ENCODE measurements around the gene SPEG.

The SPEG gene

DNA sequence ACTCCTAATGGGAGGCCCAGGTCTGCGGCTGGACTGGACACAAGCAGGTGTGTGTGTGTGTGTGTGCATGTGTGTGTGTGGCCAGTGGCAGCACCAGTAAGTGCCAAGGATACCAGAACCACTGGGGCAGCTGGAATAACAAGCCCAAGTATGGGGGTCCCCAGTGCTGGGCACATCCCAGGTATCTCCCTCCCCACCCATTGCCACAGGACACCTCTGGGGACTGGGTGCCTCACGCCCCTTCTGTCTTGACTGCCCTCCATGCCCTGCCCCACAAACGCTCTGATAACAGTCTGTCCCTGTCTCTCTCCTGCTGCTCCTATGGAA, 9.0 kb downstream of the SPEG start:
- no peak for DNase-seq (ENCODE audit: low read depth)

- DNase-seq (ENCODE audit: low read depth) = no peak
Measured at GRCh38 chr2:219444566-219445091, 10.0 kb downstream of the SPEG start.

- DNase-seq (ENCODE audit: low read depth) = no peak
Measured at GRCh38 chr2:219445220-219445640, 10.6 kb downstream of the SPEG start.

GRCh38 chr2:219446101-219446504, 11.5 kb downstream of the SPEG start:
- no peak for DNase-seq (ENCODE audit: low read depth)

DNA sequence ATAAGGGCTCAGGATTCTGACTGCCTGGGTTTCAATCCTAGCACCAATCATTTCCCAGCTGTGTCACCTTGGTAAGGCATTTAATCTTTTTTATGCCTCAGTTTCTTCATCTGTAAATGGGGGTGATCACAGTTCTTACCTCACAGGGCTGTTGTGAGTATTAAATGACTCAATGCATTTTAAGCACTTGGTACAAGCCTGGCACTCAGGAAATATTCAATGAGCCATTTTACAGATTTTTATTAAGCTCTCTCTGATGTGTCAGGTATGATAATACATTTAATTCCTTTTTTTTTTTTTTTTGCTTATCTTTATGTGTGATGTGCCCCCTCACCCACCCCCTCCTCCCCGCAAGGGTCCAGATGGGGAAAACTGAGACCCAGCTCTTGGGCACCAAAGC, 12.0 kb downstream of the SPEG start:
- DNase-seq (ENCODE audit: low read depth) = no peak

- DNase-seq (ENCODE audit: low read depth) = no peak
Measured at GRCh38 chr2:219447242-219448098, 12.8 kb downstream of the SPEG start.

DNA sequence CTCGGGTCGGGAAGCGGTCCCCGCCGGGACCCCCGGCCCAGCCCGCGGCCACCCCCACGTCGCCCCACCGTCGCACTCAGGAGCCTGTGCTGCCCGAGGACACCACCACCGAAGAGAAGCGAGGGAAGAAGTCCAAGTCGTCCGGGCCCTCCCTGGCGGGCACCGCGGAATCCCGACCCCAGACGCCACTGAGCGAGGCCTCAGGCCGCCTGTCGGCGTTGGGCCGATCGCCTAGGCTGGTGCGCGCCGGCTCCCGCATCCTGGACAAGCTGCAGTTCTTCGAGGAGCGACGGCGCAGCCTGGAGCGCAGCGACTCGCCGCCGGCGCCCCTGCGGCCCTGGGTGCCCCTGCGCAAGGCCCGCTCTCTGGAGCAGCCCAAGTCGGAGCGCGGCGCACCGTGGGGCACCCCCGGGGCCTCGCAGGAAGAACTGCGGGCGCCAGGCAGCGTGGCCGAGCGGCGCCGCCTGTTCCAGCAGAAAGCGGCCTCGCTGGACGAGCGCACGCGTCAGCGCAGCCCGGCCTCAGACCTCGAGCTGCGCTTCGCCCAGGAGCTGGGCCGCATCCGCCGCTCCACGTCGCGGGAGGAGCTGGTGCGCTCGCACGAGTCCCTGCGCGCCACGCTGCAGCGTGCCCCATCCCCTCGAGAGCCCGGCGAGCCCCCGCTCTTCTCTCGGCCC, 13.6 kb downstream of the SPEG start:
- DNase-seq (ENCODE audit: low read depth) = no peak

GRCh38 chr2:219448776-219449341, 14.2 kb downstream of the SPEG start:
- DNase-seq (ENCODE audit: low read depth) = no peak

GRCh38 chr2:219449609-219450008, 15.0 kb downstream of the SPEG start:
- no peak for DNase-seq (ENCODE audit: low read depth)

DNA sequence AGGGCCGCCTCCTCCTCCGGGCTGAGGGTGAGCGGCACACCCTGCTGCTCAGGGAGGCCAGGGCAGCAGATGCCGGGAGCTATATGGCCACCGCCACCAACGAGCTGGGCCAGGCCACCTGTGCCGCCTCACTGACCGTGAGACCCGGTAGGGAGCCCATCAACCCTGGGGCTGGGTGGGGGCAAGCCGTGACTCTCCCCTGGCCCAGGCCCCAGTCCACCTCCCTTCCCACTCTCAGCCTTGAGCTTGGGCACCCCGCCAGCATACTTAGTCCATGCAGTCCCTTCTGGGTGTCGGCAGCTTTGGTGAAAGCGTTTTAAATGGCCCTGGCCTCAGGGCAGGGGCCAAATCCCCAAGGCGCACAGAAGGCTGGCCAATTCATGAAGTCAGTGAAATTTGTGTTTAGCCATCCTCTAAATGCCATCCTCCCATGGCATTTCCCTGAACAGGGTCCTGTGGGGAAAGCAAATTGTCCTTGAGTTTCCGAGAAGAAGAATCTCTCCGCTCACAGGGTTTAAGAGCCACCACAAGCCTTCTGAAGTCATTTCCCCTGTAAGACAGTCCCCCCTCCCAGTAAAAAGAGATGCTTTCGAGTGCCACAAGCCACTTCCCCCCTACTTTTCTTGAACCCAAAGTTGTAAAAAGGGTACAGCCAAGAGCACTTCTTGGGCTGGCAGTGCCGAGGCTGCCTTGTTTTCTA, 17.2 kb downstream of the SPEG start:
- no peak for DNase-seq (ENCODE audit: low read depth)

- DNase-seq (ENCODE audit: low read depth) = no peak
Measured at GRCh38 chr2:219452361-219453317, 18.0 kb downstream of the SPEG start.

- DNase-seq (ENCODE audit: low read depth) = no peak
Measured at GRCh38 chr2:219453671-219454590, 19.3 kb downstream of the SPEG start.

DNA sequence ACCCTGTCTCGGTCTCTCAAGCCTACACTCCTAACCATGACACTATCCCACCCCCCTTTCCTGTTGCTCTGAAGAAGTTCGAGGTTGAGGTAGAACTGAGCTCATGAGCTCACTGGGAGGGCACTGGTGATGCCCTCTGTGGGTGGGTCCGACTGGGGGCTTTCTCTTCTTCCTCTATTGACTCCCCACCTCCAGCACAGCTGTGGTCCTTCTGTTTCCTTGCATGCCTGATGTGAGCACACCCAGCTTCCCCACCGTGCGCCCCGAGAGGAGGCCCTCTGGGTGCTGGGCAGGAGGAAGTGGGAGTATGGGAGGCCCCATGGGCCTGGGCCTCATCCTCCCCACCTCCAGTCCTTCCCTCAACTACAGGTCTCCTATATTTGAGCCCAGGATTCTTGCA, 20.9 kb downstream of the SPEG start:
- no peak for DNase-seq (ENCODE audit: low read depth)

DNA sequence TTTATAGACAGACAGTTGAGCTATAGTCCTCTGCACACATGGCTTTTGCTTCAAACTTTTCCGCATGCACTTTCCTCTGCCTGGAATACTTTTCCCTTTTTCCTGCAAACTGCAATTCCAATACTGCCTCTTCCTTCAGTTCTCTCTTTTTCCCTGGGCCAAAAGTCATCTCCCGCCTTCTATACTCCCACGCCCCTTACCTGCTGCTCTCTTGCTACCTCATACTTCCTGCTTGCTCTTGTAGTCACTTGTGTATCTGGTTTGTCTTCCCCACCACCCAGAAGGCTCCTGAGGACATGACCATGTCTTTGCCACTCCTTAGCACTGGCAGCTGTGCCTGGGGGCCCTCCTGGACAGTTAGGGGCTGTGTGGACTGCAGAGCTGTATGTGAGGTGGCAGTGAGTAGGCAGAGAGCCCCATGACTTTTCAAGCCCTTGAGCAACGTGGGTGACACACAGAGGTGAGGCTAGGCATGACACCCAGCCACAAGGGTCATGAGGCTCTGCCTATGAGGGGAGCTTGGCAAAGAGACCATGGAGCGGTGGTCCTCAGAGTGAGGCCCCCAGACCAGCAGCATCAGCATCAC, 23.2 kb downstream of the SPEG start:
- DNase-seq (ENCODE audit: low read depth) = no peak

DNA sequence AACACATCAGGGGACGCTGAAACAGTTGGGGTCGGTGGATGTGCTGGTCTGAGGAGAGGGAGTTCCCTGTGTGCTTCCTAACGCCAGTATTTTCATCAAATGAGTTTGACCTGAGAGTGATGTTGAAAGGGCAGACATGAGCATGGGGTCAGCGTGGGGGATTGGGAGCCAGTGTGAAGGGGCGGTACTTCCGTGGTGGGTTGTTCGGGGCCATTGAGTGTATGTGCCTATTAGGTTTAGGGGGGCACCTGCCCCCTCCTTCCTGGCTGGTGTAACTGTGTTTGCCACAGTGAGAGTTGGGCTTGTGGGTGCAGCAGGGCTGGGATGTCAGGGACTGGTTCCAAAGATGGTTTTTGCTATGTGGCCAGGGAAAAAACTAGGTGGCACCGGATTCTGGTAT, 24.4 kb downstream of the SPEG start:
- DNase-seq (ENCODE audit: low read depth) = no peak

DNA sequence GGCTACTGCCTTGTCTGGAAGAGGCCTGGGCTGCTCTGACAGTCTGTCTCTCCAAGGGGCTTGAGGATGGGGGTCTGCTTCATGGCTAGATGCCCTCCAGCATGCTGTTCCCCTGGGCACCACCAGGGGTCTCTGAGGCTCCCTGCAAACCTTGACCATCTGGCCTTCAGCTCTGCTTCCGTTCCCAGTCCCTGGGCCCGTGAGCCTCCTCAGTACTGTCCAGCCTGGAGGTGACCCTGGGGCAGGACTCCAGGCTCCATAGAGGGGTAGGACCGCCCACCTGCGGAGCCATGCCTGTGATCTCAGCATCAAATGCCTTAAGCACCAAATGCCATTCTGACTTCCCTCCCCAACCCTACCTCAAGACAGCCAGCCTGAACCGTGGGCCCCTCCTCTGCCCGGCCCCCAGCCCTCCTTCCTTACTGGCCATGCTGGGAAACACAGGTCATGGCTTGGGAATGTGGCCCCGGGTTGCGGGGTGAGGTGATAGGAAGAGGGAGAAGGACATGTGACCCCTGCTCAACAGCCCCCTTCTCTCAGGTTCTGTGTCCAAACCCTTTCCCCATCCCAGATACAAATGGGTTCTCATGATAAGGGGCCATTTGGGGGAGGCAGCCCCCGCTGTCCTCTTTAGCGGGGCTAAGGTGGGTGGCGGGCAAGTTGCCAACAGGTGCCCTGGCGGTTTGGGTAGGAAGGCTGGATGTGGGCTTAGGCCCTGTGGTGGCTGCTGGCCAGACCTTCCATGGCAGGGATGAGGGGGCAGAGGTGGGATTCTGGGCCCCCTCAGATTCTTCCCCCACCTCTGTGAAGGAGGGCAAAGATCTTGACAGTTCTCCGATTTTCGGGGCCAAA, 25.0 kb downstream of the SPEG start:
- DNase-seq (ENCODE audit: low read depth) = peak; percentile 16

- no peak for DNase-seq (ENCODE audit: low read depth)
Measured at GRCh38 chr2:219460424-219460926, 25.8 kb downstream of the SPEG start.

- DNase-seq (ENCODE audit: low read depth) = no peak
Measured at GRCh38 chr2:219461047-219461514, 26.4 kb downstream of the SPEG start.
